DMS53 (cell line): ENCODE measurements around the gene CARD8.
"Not testable (repeated sequence)": the region's sequence is repeated elsewhere in the genome, so short reads cannot be mapped to it uniquely, and the experiment has no call there.

Source experiments
- DNase-seq: peaks from one replicate; lab custom pipeline; 2025; lab: John Stamatoyannopoulos, UW

The CARD8 gene

GRCh38 chr19:48260359-48260714 is 4.6 kb upstream of the CARD8 start:
- DNase-seq, result not testable (repeated sequence)

GRCh38 chr19:48258992-48259391 is 3.3 kb upstream of the CARD8 start:
- DNase-seq, result not testable (repeated sequence)

- no peak for DNase-seq
These were observed 2.6 kb upstream of the CARD8 start for GRCh38 chr19:48258350-48258749.

- DNase-seq, result no peak
These were observed 1.2 kb downstream of the CARD8 start for GRCh38 chr19:48254529-48254970.

GRCh38 chr19:48253999-48254398 is 1.7 kb downstream of the CARD8 start:
- no peak for DNase-seq

- DNase-seq, result no peak
These were observed 3.1 kb downstream of the CARD8 start for GRCh38 chr19:48252609-48253008.

GRCh38 chr19:48250290-48251025 is 5.3 kb downstream of the CARD8 start:
- no peak for DNase-seq

GRCh38 chr19:48249502-48250014 is 6.2 kb downstream of the CARD8 start:
- no peak for DNase-seq

GRCh38 chr19:48248081-48248833 is 7.5 kb downstream of the CARD8 start:
- DNase-seq, result no peak

- DNase-seq, result no peak
These were observed 8.5 kb downstream of the CARD8 start for GRCh38 chr19:48247212-48247611.

- no peak for DNase-seq
These were observed 9.6 kb downstream of the CARD8 start for GRCh38 chr19:48246101-48246500.

GRCh38 chr19:48244281-48244680 is 11.4 kb downstream of the CARD8 start:
- no peak for DNase-seq

- not testable (repeated sequence) for DNase-seq
These were observed 13.9 kb downstream of the CARD8 start for GRCh38 chr19:48241771-48242170.

GRCh38 chr19:48239582-48240141 is 16.1 kb downstream of the CARD8 start:
- no peak for DNase-seq

- DNase-seq, result no peak
These were observed 16.6 kb downstream of the CARD8 start for GRCh38 chr19:48239120-48239519.

GRCh38 chr19:48237057-48237456 is 18.7 kb downstream of the CARD8 start:
- DNase-seq, result no peak

- no peak for DNase-seq
These were observed 25.1 kb downstream of the CARD8 start for GRCh38 chr19:48230555-48231129.

GRCh38 chr19:48221628-48222027 is 34.1 kb downstream of the CARD8 start:
- DNase-seq, result no peak

GRCh38 chr19:48220784-48221183 is 34.9 kb downstream of the CARD8 start:
- not testable (repeated sequence) for DNase-seq

- no peak for DNase-seq
These were observed 36.7 kb downstream of the CARD8 start for GRCh38 chr19:48218997-48219396.

- DNase-seq, result no peak
These were observed 38.8 kb downstream of the CARD8 start for GRCh38 chr19:48216933-48217332.

GRCh38 chr19:48213959-48214358 is 41.8 kb downstream of the CARD8 start:
- no peak for DNase-seq

- no peak for DNase-seq
These were observed 45.7 kb downstream of the CARD8 start for GRCh38 chr19:48210005-48210404.
